ENCODE measurements around the gene MOB3B.

MOB3B gene

GRCh38 chr9:27540502-27540901 is 10.9 kb upstream of the MOB3B start:
- no peak for DNase-seq (ENCODE audit: low spot score)

GRCh38 chr9:27539479-27540441 is 10.1 kb upstream of the MOB3B start:
- DNase-seq (ENCODE audit: low spot score): peak; percentile 54

DNA sequence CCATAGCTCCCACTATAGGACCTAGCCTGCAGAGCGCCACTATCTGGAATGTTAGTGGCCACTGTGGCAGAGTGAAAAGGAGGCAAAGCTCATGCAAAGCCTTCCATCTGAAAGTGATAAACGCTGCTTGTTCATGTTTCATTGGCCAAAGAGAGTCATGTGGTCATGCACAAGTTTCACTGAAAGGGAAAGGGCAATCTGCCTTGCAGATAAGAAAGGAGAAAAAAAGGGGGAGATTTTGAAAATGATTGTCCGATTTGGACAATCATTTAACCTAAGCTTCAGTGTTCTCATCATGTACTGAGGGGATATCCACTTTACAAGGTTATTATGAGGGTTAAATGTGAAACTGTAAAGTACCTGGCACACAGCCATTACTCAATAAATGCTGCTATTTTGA is 9.0 kb upstream of the MOB3B start:
- no peak for DNase-seq (ENCODE audit: low spot score)

GRCh38 chr9:27537756-27538155 is 8.1 kb upstream of the MOB3B start:
- no peak for DNase-seq (ENCODE audit: low spot score)

- DNase-seq (ENCODE audit: low spot score): no peak
Observed at GRCh38 chr9:27537027-27537435, 7.4 kb upstream of the MOB3B start.

GRCh38 chr9:27536168-27536567 is 6.6 kb upstream of the MOB3B start:
- no peak for DNase-seq (ENCODE audit: low spot score)

DNA sequence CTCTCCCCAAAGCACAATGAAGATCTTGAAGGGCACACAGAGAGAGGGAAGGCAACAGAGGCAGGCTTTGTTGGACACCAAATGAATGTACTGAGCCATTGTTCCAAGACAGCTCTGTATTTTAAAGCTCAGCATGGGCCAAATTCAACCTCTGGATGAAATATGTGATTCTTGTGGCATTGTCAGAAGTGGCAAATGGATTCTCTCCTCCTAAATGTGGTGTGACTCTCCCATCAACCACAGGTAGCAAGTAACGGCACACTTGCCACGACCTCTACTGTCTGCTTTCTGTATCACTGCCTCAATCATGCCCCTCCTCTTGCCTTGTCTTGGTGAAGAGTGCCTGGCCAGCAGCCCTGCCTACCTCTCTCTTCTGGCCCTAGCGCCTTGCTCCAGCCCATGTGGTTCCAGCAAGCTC is 6.1 kb upstream of the MOB3B start:
- no peak for DNase-seq (ENCODE audit: low spot score)

DNA sequence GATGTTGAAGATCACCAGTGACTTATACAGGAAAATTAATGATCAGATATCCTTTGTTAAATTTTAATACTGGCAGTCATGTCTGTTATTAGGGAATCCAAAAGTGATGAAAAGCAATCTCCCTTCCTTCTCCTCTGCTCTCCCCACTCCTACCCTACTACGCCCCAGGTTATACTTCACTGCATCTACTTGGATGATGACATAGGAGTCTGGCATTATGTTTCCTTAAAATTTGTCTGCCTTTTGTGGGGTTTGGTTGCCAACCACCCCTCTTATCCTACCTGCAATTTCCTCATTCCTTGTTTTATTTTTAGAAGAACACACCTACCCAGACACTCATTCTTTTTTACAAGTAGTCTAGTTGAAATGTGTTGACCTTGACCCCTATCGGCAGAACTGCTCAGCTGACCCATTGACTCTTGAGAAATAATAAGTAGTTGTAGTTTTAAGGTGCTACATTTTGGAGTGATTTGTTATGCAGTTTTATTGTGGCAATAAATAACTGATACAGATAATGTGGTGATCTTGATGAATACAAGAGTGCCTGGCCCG is 5.1 kb upstream of the MOB3B start:
- DNase-seq (ENCODE audit: low spot score): no peak

DNA sequence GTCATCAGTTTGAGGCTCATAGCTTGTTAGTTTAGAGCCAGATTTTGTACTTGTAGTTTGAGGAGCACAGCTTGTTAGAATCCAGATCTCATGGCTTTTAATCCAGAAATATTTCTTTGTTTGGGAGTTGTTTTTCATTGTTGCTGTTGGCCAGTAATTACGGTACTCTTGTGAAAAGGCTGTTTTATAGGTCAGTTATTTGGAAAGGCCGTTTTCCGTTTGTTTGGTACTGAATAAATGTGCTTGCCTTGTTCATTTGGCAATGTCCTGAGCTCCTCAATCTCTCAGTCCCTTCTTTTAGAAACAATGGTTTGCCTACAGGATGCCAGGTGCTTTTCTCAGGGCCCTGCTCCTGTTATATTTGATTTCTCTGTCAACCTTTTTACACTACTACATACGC is 4.5 kb upstream of the MOB3B start:
- DNase-seq (ENCODE audit: low spot score): no peak

- DNase-seq (ENCODE audit: low spot score): no peak
Observed at GRCh38 chr9:27533311-27533710, 3.7 kb upstream of the MOB3B start.

DNA sequence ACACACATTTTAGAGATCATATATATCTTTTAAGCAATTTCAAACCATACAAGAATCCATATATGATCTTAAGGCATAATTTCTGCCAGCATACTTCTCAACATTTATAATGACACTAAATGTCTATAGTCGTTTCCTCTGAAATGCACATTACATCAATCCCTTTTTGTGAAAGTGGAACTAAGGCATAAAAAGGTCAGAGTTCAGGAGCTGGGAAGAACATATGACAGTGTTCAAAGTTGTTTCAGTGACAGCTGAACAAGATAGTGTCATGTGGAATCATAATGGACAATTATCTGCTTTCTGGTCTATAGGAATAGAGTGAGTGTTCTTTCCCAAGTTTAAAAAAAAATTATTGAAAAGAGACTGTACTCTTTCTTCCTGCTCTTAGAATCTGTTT is 2.4 kb upstream of the MOB3B start:
- no peak for DNase-seq (ENCODE audit: low spot score)

DNA sequence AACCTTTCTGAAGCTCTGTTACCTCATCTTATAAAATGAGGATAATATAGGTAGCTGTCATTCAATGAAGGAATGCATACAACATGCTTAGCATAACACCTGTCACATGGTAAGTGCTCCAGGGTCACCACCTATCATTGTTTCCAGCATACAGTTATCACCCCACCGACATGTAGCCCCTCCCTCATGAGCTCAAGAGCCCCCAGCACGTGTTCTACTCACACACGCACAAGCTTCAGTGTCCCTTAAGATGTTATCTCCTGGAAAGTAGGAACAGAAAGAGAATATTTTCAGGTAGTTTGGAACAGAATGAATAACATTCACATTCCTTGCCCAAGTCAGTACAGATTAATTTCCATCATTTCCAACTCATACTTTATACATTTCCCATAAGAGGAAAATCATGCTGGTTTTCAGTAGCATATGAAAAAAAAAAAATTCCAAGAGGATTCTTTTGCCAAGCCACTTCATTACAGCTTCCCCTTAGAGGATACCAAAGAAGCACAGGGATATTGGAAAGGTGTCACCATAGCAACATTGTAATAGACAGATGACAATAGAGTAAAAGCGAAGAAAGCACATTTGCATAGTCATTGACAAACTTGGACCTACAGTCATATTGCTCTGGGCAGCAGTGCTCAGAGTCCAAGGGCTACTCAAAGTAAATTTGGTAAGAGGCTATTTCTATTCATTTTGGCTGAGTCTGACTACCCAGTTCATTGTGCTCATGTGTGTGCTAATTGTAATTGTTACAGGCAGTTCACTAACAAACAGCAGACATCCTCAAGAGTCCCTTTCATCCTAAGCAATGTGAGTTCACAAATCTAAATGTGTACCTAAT is 1.5 kb upstream of the MOB3B start:
- no peak for DNase-seq (ENCODE audit: low spot score)

DNA sequence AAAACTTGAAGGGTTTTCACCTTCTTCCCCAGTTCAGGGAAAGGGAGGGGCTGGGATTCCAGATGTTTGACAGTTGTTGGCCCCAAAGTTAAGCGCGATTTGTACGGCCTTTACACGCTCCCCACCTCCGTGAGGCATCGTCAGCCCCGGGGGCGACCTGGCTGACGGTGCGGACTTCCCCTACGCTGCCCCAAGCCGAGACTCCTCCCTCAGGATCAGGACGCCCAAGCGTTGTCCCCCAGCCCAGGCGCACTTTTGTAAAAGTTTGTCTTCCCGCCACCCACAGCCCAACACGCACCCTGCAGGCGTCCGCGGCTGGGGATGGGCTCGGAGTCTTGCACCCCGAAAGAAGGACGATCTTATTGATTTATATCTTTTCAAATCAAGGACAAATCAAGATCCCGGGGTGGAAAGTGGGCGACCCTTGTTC is 713 bp downstream of the MOB3B start:
- peak; percentile 30 for DNase-seq (ENCODE audit: low spot score)

DNA sequence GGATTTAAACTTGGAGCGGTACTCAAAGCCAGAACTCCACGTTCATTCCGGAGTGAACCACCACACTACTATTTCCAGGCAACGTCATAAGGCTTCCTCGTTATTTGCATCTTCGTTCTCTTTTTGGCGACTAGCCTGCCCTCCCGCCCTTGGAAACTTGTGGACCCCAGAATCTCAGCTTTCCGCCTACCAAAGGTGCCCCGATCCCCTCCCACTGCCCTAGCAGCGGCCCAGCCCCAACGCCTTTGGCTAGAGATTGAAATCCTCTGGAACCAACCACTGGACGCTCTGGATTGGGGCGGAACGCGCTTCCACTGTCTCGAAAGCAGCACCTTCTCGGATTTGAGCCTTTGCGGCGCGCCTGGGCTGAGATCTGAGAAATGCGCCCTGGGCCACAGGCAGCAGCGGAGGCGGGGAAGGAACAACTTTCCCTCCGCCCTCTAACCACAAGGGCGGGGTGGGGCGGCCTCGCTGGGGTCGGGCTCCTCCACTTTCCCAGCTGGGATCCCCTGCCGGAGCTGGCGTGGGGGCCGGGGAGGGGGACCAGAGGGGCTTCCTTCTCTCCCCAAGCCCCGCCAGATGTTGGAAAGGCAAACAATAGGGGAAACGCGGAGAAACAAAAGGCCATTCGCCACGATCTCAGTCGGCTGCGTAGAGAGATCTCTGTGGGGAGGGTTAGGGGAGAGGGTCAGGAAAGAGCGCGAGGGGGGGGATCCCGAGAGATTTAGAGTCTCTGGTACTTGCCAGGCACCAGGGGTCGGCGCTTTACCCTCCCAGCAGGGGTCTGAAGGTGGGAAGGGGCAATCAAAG is 1.3 kb downstream of the MOB3B start:
- peak; percentile 69 for DNase-seq (ENCODE audit: low spot score)

DNA sequence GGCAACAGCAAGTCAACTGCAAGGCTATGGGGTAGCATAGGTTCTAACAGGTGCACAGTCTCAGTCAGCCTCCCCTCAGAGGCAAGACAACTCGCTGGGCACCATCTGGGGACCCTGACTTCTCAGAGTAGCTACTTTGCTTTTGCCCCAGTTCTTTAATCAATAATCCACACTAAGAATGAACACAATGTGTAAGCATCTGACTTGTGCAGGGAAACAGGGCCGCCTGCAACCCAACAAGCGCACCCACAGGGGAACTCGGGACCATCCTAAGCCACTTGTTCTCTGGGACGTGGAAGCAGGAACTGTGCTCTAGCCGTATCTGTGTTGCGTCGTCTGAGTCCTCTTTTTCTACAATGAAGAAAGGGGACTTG is 1.9 kb downstream of the MOB3B start:
- no peak for DNase-seq (ENCODE audit: low spot score)

DNA sequence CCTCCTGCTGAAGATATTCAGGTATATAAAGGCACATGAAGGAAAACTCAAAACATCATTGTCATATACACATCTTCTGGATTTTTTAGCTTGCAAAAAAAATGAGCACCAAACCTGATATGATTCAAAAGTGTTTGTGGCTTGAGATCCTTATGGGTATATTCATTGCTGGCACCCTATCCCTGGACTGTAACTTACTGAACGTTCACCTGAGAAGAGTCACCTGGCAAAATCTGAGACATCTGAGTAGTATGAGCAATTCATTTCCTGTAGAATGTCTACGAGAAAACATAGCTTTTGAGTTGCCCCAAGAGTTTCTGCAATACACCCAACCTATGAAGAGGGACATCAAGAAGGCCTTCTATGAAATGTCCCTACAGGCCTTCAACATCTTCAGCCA is 5.4 kb downstream of the MOB3B start, which contains the start of gene IFNK:
Gene IFNK (plus strand): TSS at position 55 of the 400 bp plus-strand sequence. CDS start 47 bp downstream, at position 102.
- DNase-seq (ENCODE audit: low spot score): no peak

- no peak for DNase-seq (ENCODE audit: low spot score)
Observed at GRCh38 chr9:27523141-27523540, 6.5 kb downstream of the MOB3B start.

GRCh38 chr9:27520986-27521385 is 8.6 kb downstream of the MOB3B start:
- no peak for DNase-seq (ENCODE audit: low spot score)

- DNase-seq (ENCODE audit: low spot score): no peak
Observed at GRCh38 chr9:27519466-27520465, 9.8 kb downstream of the MOB3B start.

GRCh38 chr9:27518809-27519208 is 10.8 kb downstream of the MOB3B start:
- no peak for DNase-seq (ENCODE audit: low spot score)
